Epidermal melanocyte (primary cell): ENCODE results near the gene ACSS1.

ENCODE experiments used
- DNase-seq: peaks from one replicate; pipeline ENCODE4 v3.0.0; 2011; ENCODE audit warnings: low spot score; ENCODE audit not compliant: insufficient read length

The ACSS1 gene

DNA sequence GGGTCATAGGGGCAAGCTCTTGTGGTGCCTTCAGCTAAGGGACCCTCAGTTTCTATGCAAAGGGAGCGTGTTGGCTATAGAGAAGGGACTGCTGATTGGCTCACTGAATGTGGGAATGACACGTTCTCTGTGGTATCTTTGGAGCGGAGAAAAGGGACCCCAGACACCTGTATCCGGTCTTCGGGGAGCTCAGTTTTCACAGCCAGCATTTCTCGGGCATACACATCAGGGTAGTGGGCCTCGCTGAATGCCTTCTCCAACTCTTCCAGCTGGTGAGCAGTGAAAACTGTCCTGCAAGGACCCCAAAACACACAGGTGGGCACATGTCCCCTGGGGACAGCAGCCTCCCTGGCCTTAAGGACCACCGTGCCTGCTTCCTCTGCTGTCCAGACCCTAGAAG, 20.7 kb upstream of the ACSS1 start:
- DNase-seq: no peak

DNA sequence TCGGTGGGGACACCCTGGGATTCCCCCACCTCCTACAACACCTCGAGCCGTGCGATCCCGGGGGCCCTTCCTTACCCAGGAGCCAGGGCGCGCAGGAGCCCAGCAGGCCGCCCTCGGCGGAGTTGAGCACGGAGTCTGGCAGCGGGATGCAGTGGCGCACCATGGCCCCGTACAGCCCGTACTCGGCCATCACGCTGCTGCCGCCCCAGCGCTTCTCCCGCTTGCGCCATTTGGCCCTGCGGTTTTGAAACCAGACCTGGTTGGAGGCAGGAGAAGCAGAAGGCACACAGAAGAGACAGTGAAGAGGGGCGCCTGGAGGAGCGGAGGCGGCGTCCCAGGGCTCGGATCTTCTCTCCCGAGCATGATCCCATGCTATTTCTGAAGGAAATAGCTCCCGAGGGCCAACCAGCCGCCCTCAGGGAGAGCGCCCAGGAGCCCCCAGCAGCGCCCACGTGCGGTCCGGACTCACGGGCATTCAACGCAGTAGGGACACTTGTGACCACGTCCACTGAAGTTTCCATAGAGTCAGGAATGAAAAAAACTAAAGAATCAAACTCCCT, 19.8 kb upstream of the ACSS1 start:
- DNase-seq: no peak

DNA sequence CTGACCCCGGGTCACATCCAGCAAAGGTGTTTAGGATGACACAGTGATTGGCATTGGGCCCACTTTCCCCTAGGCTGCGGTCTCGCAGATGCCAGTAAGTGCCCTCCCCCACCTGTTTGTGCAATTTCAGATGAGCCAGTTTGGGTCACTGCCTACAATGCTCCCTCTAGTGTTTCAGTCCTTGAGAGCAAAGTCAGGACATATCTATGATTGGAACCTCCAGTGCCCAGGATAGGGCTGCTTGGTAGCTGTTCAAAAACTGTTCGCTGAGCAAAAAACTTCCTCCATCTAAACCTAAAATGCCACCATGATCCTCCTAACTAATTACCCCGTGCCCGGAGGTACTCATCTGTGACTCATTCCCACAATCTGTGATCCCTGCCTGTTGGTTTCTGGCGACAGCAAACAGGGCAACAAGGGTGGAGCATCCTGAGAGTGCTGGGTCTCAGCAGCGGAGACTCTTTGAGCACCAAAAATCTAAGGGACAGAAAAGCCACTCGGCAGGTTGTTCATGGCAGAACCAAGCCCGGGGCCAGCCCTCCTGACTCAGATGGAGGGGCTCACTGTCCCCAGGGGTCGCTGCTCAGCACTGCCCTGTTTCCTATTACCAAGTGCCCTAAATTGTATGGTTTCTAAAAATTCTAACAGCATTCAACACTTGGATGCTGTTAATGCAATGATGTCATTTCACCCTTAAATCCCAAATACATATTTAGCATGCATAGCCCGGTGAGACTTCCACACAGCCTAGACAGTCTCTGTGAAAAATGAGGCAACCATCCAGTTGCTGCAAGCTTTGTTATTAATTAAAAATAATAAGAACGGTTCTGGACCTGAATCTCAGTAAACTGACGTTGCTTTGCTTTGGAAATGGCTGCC, 19.0 kb upstream of the ACSS1 start:
- no peak for DNase-seq

DNA sequence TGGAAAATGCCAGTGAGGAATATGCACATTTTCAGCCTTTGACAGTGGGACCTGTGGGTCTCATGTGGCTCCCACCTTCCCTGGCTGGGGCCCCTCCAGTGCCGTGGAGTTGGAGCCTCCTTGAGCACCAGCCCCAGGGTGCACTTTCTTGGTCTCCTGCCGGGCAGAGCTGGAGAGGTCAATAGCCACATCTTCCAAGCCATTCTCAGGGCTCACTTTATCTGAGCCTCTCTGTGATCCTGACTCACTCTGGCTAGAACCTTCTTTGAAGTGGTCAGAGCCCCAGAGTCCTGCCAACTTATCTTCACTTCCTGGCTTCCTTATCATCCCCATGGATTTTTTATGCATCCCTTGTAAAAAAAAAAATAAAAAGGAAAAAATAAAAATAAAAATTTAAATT, 18.3 kb upstream of the ACSS1 start:
- DNase-seq: no peak

DNA sequence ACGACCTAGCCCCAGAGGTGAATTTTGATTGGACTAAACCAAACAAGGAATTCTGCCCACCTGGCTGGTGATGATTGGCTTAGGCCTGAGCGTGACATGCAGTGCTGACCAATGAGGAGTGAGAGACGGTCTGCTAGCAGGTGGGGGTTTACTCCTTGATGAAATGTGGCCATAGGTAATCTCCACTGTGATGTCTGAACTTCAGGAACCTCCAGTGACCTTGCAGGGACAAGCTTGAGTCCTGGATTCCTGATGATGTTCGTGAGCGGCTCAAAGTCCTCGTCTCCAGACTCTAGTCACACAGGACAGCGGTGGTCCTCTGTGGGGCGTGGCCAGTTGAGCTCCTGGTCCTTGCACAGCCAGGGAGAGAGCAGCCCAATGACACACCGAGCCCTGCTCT, 15.6 kb upstream of the ACSS1 start:
- no peak for DNase-seq

DNA sequence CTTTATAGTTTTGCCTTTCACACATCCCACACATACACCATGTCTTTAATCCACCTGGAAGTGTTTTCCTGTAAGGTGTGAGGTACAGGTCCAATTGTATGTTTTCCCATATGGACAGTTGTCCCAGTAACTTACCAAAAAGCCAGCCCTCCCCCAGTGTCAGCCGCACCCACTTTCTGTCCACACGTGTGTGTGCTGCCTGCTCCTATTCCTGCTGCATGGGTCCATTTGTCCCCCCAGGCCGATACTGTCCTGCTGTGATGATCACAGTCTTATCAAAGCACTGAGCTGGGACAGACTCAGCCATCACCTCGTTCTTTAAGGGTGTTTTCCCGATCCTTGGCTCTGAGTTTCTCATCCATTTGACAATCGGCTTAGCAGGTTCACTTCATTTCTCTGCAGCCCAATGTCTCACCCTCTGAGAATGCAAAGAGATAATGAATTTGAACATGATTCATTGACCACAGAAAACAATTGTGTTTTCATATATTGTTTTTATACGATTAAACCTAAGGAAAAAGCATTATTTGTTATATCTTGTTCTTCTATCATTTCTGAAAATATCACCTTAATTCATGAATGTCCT, 14.4 kb upstream of the ACSS1 start:
- DNase-seq: no peak

DNA sequence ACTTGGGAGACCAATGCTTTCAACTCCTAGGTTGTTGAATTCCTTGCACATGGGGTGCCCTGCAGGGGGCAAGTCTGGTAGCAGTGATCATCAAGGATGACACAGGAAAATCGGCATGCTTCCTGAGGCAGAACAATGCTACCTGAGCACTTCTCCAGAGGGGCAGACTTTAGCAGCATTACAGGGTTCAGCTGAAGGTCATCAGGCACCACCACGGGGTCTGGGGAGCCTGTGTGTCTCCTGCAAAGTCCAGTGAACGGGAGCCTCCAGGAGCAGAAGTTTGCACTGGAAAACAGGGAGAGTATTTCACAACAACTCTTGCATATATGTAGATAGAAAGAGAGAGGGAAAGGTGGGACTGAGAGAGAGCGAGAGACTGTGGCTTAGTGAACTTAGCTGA, 13.8 kb upstream of the ACSS1 start:
- no peak for DNase-seq

DNA sequence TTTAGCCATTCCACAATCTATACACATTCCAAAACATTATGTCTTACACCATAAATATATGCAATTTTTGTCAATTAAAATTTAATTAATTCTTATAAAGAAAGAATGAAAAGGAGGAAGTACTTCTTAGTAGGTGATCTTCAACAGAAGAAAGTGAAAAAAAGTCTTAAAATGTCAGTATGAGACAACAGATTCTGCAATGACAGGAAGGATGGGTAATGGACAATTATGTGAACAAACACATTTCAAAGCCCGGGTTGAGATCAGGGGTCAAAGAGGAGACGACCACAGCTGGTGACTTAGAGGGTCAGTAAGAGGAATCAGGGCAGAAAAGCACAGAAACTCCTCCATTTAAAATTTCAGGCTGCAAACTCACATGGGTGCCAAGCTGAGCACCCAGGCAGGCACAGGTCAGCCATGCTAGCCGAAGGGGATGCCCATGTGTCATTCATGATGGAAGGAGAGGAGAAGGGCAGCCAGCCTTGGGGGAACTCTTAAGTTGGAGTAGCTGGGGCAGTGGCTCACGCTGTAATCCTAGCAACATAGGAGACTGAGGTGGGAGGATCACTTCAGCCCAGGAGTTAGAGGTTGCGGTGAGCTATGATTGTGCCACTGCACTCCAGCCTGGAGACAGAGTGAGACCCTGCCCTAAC, 13.0 kb upstream of the ACSS1 start:
- no peak for DNase-seq

DNA sequence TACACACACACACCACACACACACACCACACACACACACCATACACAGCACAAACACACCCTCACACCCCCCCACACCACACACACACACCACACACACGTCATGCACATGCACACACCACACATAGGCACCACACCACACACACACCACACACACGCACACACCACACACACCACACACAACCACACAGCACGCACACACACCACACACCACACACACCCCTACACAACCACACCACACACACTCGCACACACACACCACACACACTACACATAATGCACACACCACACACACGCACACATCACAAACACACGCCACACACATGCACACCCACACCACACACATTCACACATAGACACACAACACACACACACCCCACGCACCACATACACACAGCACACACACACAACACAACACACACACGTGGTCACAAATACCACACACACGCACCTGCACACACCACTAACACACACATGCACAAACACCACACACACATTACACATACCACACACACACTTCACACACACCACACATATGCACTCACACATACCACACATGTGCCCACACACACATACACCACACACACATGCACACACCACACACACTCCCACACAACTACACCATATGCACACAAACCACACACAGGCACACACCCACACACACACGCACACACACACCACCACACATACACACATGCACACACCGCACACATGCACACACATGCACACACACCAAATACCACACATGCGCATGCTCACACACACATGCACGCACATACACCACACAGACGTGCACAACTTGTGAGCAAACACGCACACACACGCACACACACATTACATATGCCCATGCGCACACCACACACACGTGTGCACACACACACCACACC, 9.4 kb upstream of the ACSS1 start:
- no peak for DNase-seq

DNA sequence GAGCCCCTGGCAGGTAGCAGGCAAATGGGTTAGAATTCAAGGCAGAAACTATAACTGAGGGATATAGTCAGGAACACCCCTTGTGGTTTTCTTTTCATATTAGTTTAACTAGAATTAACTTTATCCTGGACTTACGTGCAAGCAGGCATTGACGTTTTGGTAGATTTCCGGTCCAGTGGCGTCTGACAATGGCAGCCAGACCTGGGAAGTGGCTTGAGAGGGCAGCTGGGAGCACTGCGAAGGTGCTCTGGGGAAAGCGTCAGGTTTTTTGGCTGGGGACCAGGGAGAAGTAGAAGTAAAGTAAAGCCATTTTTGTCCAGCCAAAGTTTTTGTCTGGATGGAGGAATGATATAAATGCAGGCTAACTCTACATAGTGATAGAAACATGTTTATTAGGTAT, 8.4 kb upstream of the ACSS1 start:
- no peak for DNase-seq

DNA sequence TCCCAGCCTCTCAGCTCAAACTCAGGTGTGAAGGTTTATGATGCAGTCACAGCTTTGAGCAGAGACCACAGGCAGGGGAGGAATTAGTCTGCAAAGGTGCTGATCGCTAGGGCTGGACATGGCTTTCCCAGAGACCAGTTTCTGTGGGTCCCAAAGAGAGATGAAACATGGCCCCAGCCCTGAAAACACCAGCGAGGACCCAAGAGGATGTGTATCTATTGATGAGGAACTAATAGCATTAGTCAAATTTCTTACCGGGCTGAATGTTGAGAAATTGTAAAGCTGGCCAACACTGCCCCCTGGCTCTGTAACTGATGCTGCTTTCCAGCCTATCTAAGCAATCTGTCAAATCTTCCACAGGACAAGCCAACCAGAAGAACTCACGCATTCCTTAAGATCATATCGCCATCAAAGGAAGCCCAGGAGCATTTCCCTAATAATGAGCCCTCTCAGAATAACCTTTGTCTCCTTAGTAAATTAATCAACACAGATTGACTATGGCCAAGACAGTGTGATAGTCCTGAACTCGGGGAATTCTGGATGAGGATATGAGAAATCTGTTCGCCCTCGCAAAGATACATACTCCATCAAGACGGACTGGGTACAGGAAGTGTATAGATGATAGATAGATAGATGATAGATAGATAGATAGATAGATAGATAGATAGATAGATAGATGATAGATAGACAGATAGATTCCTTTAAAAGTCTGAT, 7.8 kb upstream of the ACSS1 start:
- peak; percentile 80 for DNase-seq

DNA sequence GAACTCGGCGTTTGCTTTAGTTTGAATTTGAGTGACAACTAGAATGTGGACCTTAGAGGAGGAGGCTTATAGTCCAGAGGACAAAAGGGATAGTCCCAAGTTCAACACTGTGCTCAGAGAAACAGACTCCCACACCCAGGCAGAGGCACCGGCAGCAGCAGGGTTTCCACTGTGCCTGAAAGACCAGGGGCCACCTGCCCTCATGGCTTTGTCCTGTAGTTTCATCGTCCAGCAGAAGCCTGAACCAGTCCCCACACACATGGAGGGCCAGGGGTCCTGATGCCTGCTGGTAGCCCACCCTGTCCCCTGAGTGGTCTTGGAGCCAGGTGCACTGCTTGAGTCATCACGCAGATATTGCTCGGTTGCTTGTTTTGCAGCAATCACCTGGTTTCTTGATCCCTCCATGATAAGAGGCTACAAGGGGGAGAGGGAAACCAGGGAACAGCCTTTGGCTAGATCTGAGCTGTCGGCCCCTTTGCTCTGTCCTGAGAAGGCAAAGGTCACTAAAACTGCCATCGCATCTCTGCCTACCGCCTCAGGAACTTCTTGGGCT, 7.2 kb upstream of the ACSS1 start:
- no peak for DNase-seq

DNA sequence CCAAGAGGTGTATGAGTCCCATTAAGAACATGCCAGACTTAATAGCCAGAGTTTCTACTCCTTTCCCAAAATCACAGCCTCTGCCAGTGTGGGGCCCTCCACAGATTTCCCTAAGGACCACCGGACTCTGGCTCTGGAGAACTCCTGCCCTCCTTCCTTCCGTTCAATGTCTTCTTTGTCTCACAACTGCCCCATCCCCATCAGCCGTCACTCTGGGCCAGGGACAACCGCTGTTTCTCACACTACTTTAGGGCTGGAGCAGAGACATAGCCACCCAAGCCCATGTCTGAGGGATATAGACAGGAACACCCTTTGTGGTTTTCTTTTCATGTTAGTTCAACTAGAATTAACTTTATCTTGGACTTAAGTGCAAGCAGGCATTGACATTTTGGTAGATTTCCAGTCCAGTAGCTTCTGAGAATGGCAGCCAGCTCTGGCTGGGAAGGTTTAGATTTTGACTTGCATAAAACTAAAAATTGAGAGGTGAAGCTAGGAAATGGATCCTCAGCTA, 6.7 kb upstream of the ACSS1 start:
- DNase-seq: no peak

DNA sequence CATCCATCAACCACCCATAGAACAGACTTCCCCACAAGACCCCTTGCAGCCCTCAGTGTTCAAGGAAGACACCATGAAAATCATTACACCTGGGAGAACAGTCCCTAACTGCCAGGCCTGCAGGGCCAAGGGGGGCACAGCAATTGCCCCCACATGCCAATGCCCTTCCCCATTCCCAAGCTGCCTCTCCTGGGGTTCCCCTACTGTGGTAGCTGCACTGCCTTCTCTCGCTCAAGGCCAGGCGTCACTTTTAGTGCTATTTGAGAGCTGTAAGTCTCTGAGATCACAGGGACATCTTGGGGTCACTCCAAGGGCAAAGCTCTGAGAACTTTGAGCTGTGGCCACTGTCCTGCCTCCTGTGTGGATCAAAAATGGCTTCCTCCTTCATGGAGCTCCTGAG, 6.0 kb upstream of the ACSS1 start:
- DNase-seq: no peak

DNA sequence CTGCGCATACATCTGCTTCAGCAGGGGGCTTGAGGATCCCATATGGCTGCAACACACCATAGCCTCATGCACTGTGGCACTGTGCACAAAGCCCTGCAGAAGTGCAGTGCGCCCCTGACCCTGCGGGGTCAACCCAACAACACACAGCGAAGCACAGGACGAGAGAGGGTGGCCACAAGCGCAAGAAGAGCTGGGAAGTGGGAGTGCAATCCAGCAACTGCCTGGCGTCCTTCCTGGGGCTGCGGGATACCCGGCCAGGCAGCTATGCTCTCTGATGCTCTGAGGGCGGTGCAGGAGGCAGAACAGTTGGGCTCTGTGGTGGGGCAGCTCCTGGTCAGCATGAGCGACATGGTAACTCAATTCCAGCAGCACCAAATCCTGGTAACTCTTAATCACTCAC, 5.6 kb upstream of the ACSS1 start:
- no peak for DNase-seq

DNA sequence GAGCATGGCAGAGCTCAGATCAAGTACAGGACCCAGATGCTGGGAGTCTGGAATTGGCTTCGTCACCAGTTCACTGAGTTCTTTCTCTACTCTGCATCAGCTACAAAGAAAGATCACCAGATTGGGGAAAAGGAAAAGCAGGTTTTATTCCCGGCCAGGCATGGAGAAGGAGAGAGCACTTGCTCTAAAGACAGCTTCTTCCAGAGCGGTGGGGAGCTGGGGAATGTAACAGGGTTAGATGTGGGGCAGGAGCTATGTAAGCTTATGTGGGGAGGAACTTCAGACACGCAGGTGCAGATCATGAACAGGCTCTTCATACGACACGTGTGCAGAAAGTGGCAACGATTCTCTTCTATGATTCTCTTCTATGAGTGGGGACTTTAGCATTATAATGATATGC, 4.9 kb upstream of the ACSS1 start:
- DNase-seq: no peak

DNA sequence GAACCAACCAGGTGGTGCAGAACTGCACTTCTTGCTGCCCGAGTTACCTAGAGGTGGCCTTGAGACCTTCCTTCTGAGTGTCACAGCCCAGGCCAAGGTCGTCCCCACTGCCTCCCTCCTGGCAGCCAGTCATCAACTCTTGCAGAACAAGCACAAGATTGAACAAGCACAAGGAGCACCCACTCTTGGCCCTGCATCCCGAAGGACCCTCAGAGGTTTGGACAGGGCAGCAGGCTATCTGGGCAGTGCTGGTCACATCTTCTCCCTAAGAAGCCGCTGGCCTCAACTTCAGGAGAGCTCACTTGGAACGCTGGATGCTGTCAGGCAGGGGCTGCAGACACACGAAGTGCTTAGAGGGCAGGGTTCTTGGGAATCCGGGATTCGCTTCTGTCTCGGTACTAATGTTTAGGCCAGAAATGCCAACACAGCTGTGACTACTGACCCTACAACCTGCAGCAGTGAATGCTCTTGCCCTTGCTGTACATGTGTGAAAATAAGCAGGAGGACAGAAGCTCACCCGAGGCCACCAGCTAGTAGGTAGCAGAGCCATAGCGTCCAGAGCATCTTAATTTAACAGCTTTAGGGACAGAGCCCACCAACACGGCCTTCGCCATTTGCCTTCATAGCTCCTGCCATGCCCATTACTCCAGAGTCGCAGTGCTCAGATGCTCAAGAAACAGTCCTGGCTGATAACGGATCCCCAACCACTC, 4.0 kb upstream of the ACSS1 start:
- no peak for DNase-seq

DNA sequence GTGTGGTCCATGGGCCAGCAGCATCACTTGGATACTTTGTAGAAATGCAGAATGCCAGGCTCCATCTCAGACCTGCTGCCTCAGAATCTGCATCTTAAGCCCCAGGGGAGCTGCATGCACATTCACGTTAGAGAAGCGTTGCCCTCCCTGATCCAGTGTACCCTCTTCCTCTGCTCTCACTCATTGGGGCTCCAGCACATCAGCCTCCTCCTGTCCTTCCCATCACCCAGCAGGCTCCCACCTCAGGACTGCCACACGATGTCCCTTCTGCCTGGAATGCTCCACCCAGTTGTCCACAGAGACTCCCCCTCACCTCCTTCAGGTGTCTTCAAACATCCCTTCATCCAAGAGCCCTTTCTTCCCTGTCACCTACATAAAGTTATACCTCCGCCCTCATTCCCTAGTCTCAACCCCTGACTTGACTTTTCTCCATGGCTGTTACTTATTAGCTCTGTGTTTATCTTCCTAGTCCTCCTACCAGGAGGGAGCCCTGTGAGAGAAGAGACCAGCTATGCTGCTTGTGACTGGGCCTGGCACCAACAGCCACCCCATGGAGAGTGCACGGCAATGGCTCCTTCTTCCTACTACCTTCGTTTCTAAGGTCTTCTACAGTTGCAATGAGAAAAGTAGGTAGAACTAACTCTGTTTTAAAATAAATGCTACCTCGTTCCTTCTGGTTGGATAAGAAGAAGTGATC, 3.3 kb upstream of the ACSS1 start:
- no peak for DNase-seq

DNA sequence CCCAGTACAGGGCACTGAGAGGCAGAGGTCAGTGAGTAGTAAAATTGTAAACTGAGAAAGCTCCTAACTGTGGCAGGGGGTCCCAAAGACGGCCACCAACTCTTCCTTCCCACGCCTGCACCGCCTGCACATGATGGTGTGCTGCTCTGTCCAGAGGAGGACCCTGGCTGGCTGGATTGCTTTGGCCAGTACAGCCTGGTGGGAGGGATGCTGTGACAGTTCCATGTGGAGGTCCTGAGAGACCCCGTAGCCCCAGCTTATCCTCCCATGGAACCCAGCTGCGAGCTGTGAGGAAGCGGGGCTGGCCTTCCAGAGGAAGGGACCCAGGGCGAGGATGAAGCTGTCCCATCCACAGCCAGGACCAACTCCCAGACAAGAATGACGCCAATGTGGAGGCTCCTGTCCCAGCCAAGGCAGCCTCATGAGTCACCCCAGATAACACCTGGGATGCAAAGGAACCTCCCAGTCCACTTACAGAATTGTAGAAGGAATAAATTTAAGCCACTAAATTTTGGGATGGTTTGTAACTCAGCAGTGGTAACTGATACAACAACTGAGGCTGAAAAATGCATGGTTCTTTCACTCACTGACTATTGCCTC, 2.0 kb upstream of the ACSS1 start:
- DNase-seq: no peak
